RWPE1 (cell line): ENCODE data around the gene OR1F1.

Experiments used
- CTCF ChIA-PET: fragments of 350-600 bp; sonication (Branson Sonifier 250); formaldehyde crosslinking; extraction: SDS; loops from one replicate; lab custom pipeline; 2021; lab: Yijun Ruan, JAX
- POLR2A ChIA-PET: fragments of 400-600 bp; formaldehyde crosslinking; extraction: SDS; loops from one replicate; lab custom pipeline; 2020; ENCODE audit warnings: antibody characterized with exemption; ENCODE audit not compliant: low non-redundant PET; lab: Yijun Ruan, JAX
- DNase-seq: peaks from one replicate; pipeline ENCODE4 v3.0.0; 2012; ENCODE audit warnings: low spot score
- H3K27ac ChIP-seq: fragments of 450-650 bp; 2 replicates; pipeline ENCODE4 v1.5.1; 2017
- CTCF ChIP-seq: fragments of 450-650 bp; conservative IDR thresholded peaks from 2 replicates; pipeline ENCODE4 v1.5.1; 2017; ENCODE audit warnings: low read depth, mild to moderate bottlenecking

Gene OR1F1

GRCh38 chr16:3212006-3212405, 24.0 kb downstream of the OR1F1 start:
- CTCF ChIA-PET, result interaction anchor here (0.6 kb wide), 1 partner anchor 152 kb away, joined by 4 read pairs; no protein-coding TSS in a partner anchor
- DNase-seq, result no peak
- TF ChIP-seq CTCF, result no peak
- H3K27ac ChIP-seq, result no peak overlapping the region
- POLR2A ChIA-PET, result no interaction called here

GRCh38 chr16:3212567-3212966, 24.6 kb downstream of the OR1F1 start:
- no peak overlapping the region for H3K27ac ChIP-seq
- TF ChIP-seq CTCF, result no peak
- POLR2A ChIA-PET, result no interaction called here
- CTCF ChIA-PET, result no interaction called here
- no peak for DNase-seq

- CTCF ChIA-PET, result no interaction called here
- POLR2A ChIA-PET, result no interaction called here
- no peak for TF ChIP-seq CTCF
- DNase-seq, result no peak
- no peak overlapping the region for H3K27ac ChIP-seq
Observed at GRCh38 chr16:3214904-3215600, 27.0 kb downstream of the OR1F1 start.

GRCh38 chr16:3215601-3216262, 27.7 kb downstream of the OR1F1 start:
- ChIA-PET CTCF (no interaction called here), POLR2A (no interaction called here)
- TF ChIP-seq CTCF, result no peak
- no peak for DNase-seq
- H3K27ac ChIP-seq, result no peak overlapping the region

- CTCF ChIA-PET, result no interaction called here
- no peak for TF ChIP-seq CTCF
- no peak overlapping the region for H3K27ac ChIP-seq
- no peak for DNase-seq
- POLR2A ChIA-PET, result no interaction called here
Observed at GRCh38 chr16:3216263-3216640, 28.2 kb downstream of the OR1F1 start.

GRCh38 chr16:3220839-3221238, 32.8 kb downstream of the OR1F1 start:
- H3K27ac ChIP-seq, result no peak overlapping the region
- TF ChIP-seq CTCF, result no peak
- ChIA-PET POLR2A (no interaction called here), CTCF (no interaction called here)
- no peak for DNase-seq
